Placental pericyte (primary cell): ENCODE data around the gene DHRS3. TPM values are rescaled to one million over a fixed set of nuclear protein-coding genes. Genes with fewer than 3 reads are reported as not detected.

Source experiments
- small RNA-seq: library from RNA; depleted of rRNA; stranded (forward); fragments of <200 nt; gene quantifications from one replicate; pipeline ENCODE3, GENCODE V24; 2012; ENCODE audit warnings: low replicate concordance
- total RNA-seq: library from RNA; depleted of rRNA; stranded (reverse); fragments of >200 nt; gene quantifications from 2 replicates; pipeline ENCODE4 v1.2.3, GENCODE V29; 2012

The DHRS3 gene, protein sequence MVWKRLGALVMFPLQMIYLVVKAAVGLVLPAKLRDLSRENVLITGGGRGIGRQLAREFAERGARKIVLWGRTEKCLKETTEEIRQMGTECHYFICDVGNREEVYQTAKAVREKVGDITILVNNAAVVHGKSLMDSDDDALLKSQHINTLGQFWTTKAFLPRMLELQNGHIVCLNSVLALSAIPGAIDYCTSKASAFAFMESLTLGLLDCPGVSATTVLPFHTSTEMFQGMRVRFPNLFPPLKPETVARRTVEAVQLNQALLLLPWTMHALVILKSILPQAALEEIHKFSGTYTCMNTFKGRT
- 57.0 and 192 TPM in 2 replicates for total RNA-seq

DNA sequence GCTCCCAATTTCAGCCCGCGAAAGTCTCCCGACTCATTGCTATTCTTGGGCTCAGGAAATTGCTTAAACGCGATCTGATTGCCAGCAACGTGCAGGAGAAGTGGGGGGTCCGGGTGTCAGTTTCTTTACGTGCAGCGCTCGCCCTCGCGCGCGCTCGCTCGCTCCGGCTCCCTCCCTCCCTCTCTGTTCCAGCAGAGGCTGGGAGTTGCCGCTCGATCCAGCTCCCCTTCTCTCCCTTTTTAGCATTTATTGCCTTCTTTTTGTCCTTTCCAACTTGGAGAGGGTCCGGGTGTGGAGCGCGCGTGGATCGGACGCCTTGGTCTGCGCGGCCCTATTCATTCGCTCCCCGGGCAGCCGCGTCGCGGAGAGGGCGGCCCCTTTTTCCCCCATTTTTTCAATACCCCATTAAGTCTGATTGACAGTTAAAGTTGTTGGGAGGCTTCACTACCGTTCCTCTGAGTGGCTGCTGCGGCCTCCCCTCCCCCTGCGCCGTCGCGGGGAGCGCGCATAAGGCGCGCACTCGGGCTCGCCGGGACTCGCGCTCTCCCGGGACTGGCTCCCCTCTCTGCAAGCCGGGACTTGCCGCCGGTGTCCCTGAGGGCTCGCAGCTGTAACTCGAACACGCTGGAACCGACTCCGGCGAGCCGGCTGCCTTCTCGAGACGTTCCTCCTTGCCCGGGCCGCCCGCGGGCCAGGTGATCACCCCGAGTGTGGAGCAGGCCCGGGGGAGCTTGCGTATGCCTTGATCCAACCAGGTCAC lies at the start of gene DHRS3:
DHRS3 (minus strand) TSS at position 310 of the 760 bp plus-strand sequence. CDS start 862 bp downstream, outside the sequence.

DNA sequence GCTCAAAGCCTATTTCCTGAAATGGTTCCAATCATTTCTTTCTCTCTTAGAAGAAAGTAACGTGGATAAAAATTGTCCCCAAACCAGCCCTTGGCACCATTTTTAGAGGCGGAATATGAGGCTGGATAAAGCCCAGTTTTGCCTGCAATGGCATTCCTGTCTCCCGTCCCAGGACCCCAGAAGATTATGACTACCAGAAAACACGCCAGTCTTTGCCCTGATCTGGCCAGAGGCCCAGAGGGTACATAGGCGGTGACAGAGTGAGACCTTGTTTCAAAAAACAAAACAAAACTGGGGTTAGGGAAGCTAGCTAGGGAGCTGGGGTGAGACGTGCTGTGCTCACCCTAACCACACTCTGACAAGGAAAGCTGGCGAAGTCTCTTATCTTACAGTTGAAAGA lies 25.8 kb upstream of the DHRS3 start, which contains the start of gene AADACL4:
AADACL4 (plus strand) TSS at position 301 of the 400 bp plus-strand sequence. CDS start 462 bp downstream, outside the sequence.

Small RNA genes lying within 50 kb of the gene (small RNA-seq; reads per million reads assigned to genes)
- not detected for gene MIR6730
- 0.39 reads per million, percentile 10 among the genes with 10 or more reads in this experiment for gene RNU6ATAC18P

Other genes starting within 250 kb of the DHRS3 start
- gene AADACL4, start 25.9 kb upstream of the DHRS3 start, total RNA-seq: not detected in 2 replicates
- not detected in 2 replicates for gene AADACL3, start 97.9 kb upstream of the DHRS3 start, total RNA-seq
- not detected in 2 replicates for gene CFAP107, start 128.0 kb upstream of the DHRS3 start, total RNA-seq
- not detected in 2 replicates for gene PRAMEF12, start 155.5 kb upstream of the DHRS3 start, total RNA-seq
- not detected in 2 replicates for gene PRAMEF1, start 173.2 kb upstream of the DHRS3 start, total RNA-seq
- not detected in 2 replicates for gene PRAMEF11, start 213.2 kb upstream of the DHRS3 start, total RNA-seq
- not detected in 2 replicates for gene HNRNPCL1, start 230.5 kb upstream of the DHRS3 start, total RNA-seq
- not detected in 2 replicates for gene PRAMEF2, start 238.9 kb upstream of the DHRS3 start, total RNA-seq